Choroid plexus epithelial cell (primary cell): ENCODE measurements around the gene LILRB3.
A peak's percentile ranks its signal among the peaks of the same experiment; 100 is the strongest.
"Not testable (repeated sequence)": the region's sequence is repeated elsewhere in the genome, so short reads cannot be mapped to it uniquely, and the experiment has no call there.

Experiments used
- DNase-seq: peaks from one replicate; pipeline ENCODE4 v3.0.0-alpha.2; 2010; ENCODE audit warnings: low read depth
- H3K4me3 ChIP-seq: 2 replicates; pipeline ENCODE4 v1.5.1; 2011; ENCODE audit warnings: low read depth, mild to moderate bottlenecking, control low read depth, low read length, moderate library complexity
- CTCF ChIP-seq: conservative IDR thresholded peaks from 2 replicates; pipeline ENCODE4 v1.5.1; 2011; ENCODE audit warnings: low read depth, mild to moderate bottlenecking, control low read depth, inconsistent platforms, low read length, moderate library complexity

Gene LILRB3

GRCh38 chr19:54209058-54209810 is 13.6 kb downstream of the LILRB3 start:
- no peak for TF ChIP-seq CTCF
- DNase-seq, result peak; percentile 14
- H3K4me3 ChIP-seq, result no peak overlapping the region

DNA sequence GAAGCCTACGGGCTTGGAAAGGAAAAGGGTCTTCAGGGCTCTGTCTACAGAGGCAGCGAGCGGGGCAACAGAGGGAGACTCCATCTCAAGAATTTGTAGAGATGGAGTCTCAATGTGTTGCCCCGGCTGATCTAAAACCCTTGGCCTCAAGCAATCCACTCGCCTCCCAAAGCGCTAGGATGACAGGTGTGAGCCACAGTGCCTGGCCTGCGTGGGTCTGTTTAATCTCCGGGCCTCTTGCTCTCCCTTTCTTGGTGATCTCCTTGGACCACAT is 14.1 kb downstream of the LILRB3 start:
- DNase-seq, result no peak
- TF ChIP-seq CTCF, result no peak
- H3K4me3 ChIP-seq, result no peak overlapping the region

DNA sequence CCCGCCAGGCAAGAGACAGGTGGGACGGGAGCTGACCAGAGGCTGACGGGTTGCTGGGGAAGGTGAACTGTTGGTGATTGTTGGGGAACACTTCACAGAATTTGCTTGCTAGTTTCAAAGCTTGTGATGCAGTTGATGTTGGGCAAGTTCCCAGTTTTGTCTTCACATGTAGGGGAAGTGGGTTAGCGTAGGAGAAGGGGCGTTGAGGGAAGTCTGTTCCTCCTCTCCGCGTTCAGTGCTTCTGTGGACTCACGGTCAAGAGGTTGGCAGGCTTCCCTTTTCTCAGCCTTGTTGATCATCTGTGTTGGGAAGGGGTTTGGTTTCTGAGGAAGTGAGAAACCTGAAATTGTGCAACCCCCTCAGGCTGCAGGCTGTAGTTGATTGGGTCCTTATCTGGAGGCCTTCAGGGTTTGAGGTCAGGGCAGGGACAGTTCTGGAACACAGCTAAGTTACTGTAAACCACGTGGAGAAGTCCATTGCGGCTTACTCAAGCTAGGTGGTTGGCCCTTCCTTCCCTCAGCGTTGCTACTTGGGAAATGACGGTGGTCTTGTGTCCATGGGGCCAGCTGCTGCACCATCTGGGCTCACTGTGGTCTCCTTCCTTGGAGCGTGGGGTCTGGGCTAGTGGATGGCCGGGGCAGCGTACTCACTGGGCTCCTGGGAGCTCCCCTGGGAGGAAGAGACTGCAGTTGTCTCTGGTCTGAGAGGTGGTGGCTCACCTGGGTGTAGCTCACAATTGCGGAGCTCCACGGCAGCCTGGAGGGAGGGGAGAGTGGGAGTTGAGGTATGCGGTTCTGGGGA is 14.6 kb downstream of the LILRB3 start:
- peak; percentile 99 for DNase-seq
- no peak for TF ChIP-seq CTCF
- H3K4me3 ChIP-seq, result no peak overlapping the region

- H3K4me3 ChIP-seq, result no peak overlapping the region
- no peak for TF ChIP-seq CTCF
- no peak for DNase-seq
These were observed 15.2 kb downstream of the LILRB3 start for GRCh38 chr19:54207676-54207982.

DNA sequence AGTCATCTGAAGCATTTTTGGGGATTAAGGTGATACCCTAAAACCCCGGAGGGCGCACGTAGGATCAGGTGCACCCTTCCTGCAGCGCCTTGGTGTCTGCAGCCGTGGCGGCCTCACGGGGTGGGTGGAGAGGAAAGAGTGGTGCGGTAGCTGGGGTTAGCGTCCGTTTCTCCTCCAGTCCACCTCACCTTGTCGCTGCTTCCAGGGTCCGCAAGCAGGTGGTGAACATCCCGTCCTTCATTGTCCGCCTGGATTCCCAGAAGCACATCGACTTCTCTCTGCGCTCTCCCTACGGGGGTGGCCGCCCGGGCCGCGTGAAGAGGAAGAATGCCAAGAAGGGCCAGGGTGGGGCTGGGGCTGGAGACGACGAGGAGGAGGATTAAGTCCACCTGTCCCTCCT is 15.6 kb downstream of the LILRB3 start:
- not testable (repeated sequence) for DNase-seq, H3K4me3 ChIP-seq

GRCh38 chr19:54206831-54207177 is 16.0 kb downstream of the LILRB3 start:
- no peak overlapping the region for H3K4me3 ChIP-seq
- TF ChIP-seq CTCF, result no peak
- no peak for DNase-seq

- H3K4me3 ChIP-seq, result no peak overlapping the region
- TF ChIP-seq CTCF, result no peak
- DNase-seq, result no peak
These were observed 16.6 kb downstream of the LILRB3 start for GRCh38 chr19:54206030-54206830.
